OCI-LY3 (cell line): ENCODE data around the gene JAML.

Experiments used
- H2AFZ ChIP-seq: fragments of 200-600, 300-600 bp; shearing (Covaris generic); 2 replicates; pipeline ENCODE4 v1.6.0; 2014; ENCODE audit warnings: antibody characterized with exemption, low read depth, low read length
- H3K27ac ChIP-seq: fragments of 200-600, 300-600 bp; sonication (generic); 2 replicates; pipeline ENCODE4 v1.5.1; 2014; ENCODE audit warnings: mild to moderate bottlenecking, low read length, moderate library complexity, mixed read lengths
- H3K27me3 ChIP-seq: fragments of 200-600, 300-600 bp; sonication (generic); 2 replicates; pipeline ENCODE4 v1.6.1; 2014; ENCODE audit warnings: low read depth, low read length, mixed read lengths
- H3K36me3 ChIP-seq: fragments of 200-600, 300-600 bp; sonication (generic); replicated peaks from 2 replicates; pipeline ENCODE3; 2014; ENCODE audit warnings: low read depth, low read length, mixed read lengths
- H3K4me1 ChIP-seq: fragments of 300-600, 200-600 bp; sonication (generic); 2 replicates; pipeline ENCODE4 v1.6.1; 2014; ENCODE audit warnings: low read length, mixed read lengths
- H3K4me2 ChIP-seq: fragments of 200-600, 300-600 bp; sonication (generic); 2 replicates; pipeline ENCODE4 v1.6.1; 2014; ENCODE audit warnings: low read length, mixed read lengths
- H3K4me3 ChIP-seq: fragments of 300-600, 200-600 bp; sonication (generic); 2 replicates; pipeline ENCODE4 v1.5.1; 2014; ENCODE audit warnings: antibody characterized with exemption, mild to moderate bottlenecking, low read length, moderate library complexity
- H3K79me2 ChIP-seq: fragments of 300-600, 200-600 bp; shearing (Covaris generic); 2 replicates; pipeline ENCODE4 v1.6.1; 2014; ENCODE audit warnings: mild to moderate bottlenecking, low read length, mixed read lengths
- H3K9ac ChIP-seq: fragments of 300-600, 200-600 bp; shearing (Covaris generic); 2 replicates; pipeline ENCODE4 v1.6.0; 2014; ENCODE audit warnings: mild to moderate bottlenecking, low read length, moderate library complexity
- H3K9me3 ChIP-seq: fragments of 200-600, 300-600 bp; shearing (Covaris generic); 2 replicates; pipeline ENCODE4 v1.6.1; 2014; ENCODE audit warnings: low read length, mixed read lengths; ENCODE audit not compliant: insufficient read depth
- H4K20me1 ChIP-seq: fragments of 200-600, 300-600 bp; sonication (generic); 2 replicates; pipeline ENCODE4 v1.6.1; 2016; ENCODE audit warnings: low read length, mixed read lengths; ENCODE audit not compliant: insufficient read depth
- CTCF ChIP-seq: fragments of 200-600, 300-600 bp; sonication (generic); IDR thresholded peaks from 2 replicates; pipeline ENCODE4 v1.5.1; 2014; ENCODE audit warnings: antibody characterized with exemption, low read length, low read depth
- EZH2phosphoT487 ChIP-seq: fragments of 200-600 bp; shearing (Covaris generic); IDR thresholded peaks from 2 replicates; pipeline ENCODE4 v1.6.1; 2018; ENCODE audit warnings: antibody characterized with exemption, mixed run types, low read depth

JAML gene

GRCh38 chr11:118227865-118228785 lies 3.3 kb upstream of the JAML start:
- Histone ChIP-seq H3K9ac (no peak overlapping the region), H3K27ac (no peak overlapping the region), H3K4me1 (peaks cover 29% of the 10 kb centered on the region), H4K20me1 (no peaks in the 10 kb centered on the region), H3K9me3 (no peaks in the 10 kb centered on the region), H3K4me3 (no peak overlapping the region), H3K79me2 (no peaks in the 10 kb centered on the region), H3K4me2 (0 out of 2 replicates have a peak overlapping the region, but pooled peaks have one; percentile 1), H3K27me3 (no peaks in the 10 kb centered on the region), H2AFZ (no peak overlapping the region), H3K36me3 (no peaks in the 10 kb centered on the region)
- TF ChIP-seq CTCF (no peak), EZH2phosphoT487 (no peak)

- Histone ChIP-seq H3K36me3 (no peaks in the 10 kb centered on the region), H3K27ac (no peak overlapping the region), H3K4me3 (no peak overlapping the region), H3K4me2 (no peak overlapping the region), H4K20me1 (no peaks in the 10 kb centered on the region), H3K9ac (no peak overlapping the region), H3K4me1 (peaks cover 29% of the 10 kb centered on the region), H3K9me3 (no peaks in the 10 kb centered on the region), H2AFZ (no peak overlapping the region), H3K27me3 (no peaks in the 10 kb centered on the region), H3K79me2 (no peaks in the 10 kb centered on the region)
- TF ChIP-seq CTCF (no peak), EZH2phosphoT487 (no peak)
These were observed 2.0 kb upstream of the JAML start for GRCh38 chr11:118226781-118227180.

GRCh38 chr11:118226296-118226695 lies 1.5 kb upstream of the JAML start:
- H3K4me3 ChIP-seq = no peak overlapping the region
- H3K4me1 ChIP-seq = peaks cover 29% of the 10 kb centered on the region
- no peak overlapping the region for H2AFZ ChIP-seq
- H3K4me2 ChIP-seq = no peak overlapping the region
- no peak overlapping the region for H3K9ac ChIP-seq
- H3K79me2 ChIP-seq = no peaks in the 10 kb centered on the region
- TF ChIP-seq CTCF (no peak), EZH2phosphoT487 (no peak)
- H4K20me1 ChIP-seq = no peaks in the 10 kb centered on the region
- H3K27me3 ChIP-seq = no peaks in the 10 kb centered on the region
- H3K9me3 ChIP-seq = no peaks in the 10 kb centered on the region
- H3K36me3 ChIP-seq = no peaks in the 10 kb centered on the region
- no peak overlapping the region for H3K27ac ChIP-seq

- no peaks in the 10 kb centered on the region for H4K20me1 ChIP-seq
- H3K27me3 ChIP-seq = peaks cover 2% of the 10 kb centered on the region; the same call in 1 of the 2 replicates
- H3K36me3 ChIP-seq = no peaks in the 10 kb centered on the region
- no peak overlapping the region for H2AFZ ChIP-seq
- no peak overlapping the region for H3K27ac ChIP-seq
- no peaks in the 10 kb centered on the region for H3K9me3 ChIP-seq
- TF ChIP-seq CTCF (no peak), EZH2phosphoT487 (no peak)
- H3K4me1 ChIP-seq = peaks cover 29% of the 10 kb centered on the region
- no peak overlapping the region for H3K4me3 ChIP-seq
- no peaks in the 10 kb centered on the region for H3K79me2 ChIP-seq
- no peak overlapping the region; the same call in 1 of the 2 replicates for H3K4me2 ChIP-seq
- no peak overlapping the region for H3K9ac ChIP-seq
These were observed 819 bp downstream of the JAML start for GRCh38 chr11:118223992-118224391.
